ENCODE data around the gene SPTBN5.

SPTBN5 gene

GRCh38 chr15:41806291-41807181 lies 87.3 kb downstream of the SPTBN5 start:
- no peak for DNase-seq (ENCODE audit: low read depth, low spot score)

- DNase-seq (ENCODE audit: low read depth, low spot score): no peak
Observed at GRCh38 chr15:41805711-41806110, 88.1 kb downstream of the SPTBN5 start.

DNA sequence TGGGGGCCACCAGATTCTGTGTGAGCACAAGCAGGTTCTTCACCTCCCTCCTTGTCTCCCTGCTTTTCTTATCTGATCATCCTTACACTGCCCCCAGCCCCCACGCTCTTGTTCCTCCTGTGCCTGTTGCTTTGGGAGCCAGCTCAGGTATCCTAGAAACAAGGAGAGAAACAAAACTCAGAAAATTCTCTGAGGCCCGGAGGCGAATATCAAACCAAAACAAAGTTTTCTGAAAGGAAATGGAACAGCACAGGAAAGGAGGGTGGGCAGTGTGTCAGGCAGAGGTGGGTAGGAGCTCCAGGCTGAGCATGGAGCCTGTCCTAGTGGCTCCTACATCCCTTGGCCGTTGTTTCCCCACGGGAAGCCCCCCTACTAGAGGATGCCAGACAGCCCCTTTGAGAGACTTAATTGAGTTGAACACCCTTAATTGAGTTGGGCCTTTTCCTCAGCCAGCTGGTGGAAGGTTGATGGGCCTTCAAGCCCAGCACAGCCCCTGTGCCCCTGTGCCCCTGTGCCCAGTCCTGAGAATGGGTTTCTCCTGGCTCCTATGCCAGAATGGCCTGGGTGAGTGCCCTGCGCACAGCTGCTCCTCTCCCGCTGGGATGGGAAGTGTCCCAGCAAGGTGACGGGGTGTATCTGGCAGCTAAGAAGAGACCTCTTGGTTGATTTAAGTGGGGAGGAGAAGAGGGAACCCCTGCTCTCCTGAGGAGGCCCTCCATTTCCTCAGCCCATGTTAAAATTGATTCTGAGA lies 88.8 kb downstream of the SPTBN5 start:
- DNase-seq (ENCODE audit: low read depth, low spot score): no peak

DNA sequence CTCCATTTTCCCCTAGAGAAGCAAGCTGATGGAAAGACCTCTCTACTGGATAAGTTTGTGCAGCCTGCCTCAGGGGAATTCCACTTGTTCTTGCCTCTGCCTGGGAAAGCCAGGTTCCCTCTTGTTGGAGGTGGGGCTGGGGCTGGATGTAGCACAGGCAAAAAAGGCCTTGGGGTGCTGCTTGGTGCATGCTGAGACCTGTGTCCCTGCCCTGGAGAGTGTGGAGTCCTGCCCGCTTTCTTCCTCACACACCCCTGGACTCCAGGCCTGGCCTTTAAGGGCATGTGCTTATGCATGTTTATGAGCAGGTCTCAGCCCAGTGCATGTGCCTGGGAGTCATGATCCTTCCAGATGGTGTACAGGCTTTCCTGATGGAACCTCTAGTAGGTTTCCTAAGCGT lies 89.5 kb downstream of the SPTBN5 start:
- no peak for DNase-seq (ENCODE audit: low read depth, low spot score)

DNA sequence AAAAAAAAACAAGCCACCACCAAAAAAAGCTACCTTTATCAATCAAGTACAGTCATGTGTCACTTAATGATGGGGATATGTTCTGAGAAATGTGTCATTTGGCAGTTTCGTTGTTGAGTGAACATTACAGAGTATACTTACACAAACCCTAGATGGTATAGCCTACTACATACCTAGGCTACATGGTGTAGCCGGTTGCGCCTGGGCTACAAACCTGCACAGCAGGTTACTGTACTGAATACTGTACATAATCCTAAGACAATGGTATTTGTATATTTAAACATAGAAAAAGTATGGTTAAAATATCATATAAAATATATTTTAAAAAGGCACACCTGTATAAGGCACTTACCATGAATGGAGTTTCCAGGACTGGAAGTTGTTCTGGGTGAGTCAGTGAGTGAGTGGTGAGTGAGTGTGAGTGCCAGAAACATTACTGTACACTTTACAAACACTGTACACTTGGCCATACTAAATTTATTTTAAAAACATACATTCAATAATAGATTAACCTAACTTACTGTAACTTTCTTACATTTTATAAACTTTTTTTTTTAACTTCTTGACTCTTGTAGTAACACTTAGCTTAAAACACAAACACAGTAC lies 91.9 kb downstream of the SPTBN5 start:
- DNase-seq (ENCODE audit: low read depth, low spot score): no peak

- DNase-seq (ENCODE audit: low read depth, low spot score): no peak
Observed at GRCh38 chr15:41801185-41801584, 92.7 kb downstream of the SPTBN5 start.

- DNase-seq (ENCODE audit: low read depth, low spot score): no peak
Observed at GRCh38 chr15:41799488-41799805, 94.4 kb downstream of the SPTBN5 start.

DNA sequence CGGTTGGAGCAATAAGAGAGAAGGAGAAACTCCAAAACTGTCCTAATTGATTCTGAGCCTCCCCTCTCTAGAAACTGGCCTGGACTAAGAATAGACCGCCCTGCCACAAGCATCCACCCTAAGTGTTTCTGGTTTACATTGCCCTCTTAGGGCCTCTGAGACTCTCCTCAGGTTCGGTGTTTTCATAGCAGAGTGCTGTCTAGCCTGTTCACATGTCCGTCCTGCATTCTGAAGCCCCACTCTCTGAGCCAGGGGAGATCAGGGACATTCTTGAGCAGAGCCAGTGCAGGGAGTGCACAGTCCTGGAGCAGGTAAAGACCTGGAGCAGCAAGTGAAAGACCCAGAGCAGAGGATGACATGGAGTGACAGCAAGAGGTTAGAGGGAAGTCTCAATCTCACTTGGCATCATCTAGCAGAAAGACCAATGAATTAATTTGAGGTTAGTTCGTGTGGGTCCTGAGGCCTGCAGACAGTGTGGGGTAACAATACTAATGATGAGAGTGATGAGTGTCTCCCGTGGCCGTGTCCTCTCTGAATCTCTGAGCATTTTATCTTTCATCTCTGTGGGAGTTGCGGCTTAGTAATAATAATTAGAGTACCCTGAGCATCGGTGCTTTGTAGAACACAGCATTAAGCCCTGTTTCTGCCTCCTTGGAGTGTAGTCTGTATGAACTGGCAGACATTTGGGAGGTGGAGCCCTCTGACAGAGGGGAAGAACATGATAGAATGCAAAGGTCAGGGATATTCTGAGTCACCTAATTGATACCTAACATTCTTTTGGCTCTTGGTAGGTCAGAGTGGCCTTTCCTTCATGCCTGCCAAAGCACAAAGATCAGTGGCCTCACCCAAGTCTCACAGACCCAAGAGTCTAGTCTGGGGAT lies 95.0 kb downstream of the SPTBN5 start:
- no peak for DNase-seq (ENCODE audit: low read depth, low spot score)
